SIG-M5 treated with dmso at 0.1 percent for 504 hours (cell line): ENCODE measurements around the gene ARID5A.

ENCODE experiments used
- DNase-seq: peaks from one replicate; lab custom pipeline; 2025; ENCODE audit not compliant: unreplicated experiment; lab: John Stamatoyannopoulos, UW

ARID5A gene

DNA sequence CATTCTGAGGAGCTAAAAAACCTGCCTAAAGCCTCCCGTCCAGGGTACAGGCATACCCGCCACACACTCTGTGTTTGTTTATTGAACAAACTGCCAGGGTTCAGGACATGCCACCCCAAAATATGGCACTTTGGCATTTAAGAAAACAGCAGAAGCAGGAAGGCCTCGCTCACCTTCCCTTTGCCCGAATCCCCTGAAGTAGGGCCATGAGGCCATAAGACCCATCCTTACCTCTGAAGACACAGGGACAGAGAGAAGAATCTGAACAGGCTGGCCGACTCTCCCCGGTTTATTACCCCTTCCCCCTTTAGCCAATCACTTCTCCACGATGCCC lies 29.7 kb upstream of the ARID5A start:
- DNase-seq, result no peak

DNA sequence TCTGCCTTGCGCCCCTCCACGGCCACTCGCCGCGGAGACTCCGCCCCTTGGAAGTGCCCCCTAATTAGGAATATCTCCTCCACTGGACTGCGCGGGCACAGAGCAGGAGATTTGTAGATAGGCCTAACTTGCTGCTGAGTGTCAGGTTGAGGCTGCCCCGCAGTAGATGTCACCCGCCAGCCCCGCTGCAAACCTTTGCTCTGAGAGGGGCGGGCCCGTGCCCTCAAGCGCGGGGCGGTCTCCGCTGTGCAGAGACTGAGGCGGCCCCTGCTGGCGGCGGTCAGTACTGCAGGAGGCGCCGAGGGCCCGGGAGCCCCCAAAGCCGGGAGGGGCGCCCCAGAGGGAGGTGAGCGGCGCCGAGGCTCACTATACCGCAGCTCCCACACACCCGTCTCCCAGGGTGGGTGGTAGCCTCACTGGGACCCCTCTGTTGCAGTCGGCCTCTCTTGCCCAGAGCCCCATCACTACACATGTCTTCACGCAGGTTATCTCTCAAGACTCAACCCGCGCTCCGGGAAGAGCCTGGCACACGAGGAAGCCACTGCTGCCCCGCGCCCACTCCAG lies 28.5 kb upstream of the ARID5A start:
- DNase-seq, result peak; percentile 54

DNA sequence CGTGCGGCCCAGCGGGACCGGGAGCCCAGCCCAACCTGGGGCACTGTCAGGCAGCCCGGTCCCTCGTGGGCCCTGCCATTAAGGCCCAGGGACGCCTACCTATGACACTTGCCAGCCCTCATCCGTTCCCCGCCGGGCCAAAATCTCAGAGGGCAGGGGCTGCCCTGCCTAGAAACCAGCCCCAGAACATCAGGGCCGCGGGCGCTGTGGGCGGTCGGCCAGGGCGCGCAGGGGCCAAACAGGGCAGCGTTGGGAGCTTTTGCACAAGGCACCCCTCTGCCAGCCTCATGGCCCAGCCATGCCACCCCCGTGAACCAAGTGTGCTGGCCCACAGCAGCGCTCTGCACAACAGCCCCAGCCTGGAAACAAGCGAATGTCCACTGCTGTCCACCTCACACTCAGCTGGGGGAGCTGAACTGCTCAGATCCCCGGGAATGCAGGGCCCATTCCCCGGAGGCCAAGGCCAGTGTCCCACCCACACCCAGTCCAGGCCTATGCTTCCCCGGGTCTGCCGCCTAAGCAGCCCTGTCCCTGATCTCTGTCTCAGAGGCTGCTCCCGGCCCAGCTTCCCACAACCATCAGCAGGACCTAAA lies 27.9 kb upstream of the ARID5A start:
- DNase-seq, result no peak

DNA sequence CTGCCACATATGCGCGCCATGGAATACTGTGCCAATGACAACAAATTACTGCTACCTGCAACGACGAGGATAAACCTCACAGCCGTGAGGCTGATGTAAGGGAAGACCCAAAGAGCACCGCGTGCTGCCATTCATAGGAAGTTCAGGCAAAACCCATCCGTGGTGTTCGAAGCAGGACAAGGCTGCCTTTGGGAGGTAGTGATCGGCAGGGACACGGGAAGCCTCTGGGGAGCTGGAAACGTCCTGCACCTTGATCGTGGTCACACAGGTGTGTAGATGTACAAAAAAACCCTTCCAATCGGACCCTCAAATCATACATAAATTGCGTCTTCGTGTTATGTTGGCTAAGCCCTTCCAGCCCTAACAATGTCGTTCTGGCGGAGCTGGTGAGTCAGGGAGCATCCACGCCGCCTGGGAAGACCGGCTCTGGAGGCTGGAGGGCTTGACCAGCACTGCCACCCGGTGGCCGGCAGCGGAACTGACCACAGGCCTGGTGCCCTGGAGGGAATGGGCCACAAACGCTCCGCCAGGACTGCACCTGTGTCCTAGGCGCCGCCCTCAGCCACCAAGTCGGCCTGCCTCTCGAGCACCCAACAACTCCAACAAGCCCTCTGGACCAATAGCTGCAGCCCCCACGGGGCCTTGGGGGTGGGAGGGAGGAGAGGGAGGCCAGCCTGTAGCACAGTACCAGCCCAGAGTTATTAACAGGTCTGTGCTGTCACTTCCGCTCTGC lies 27.3 kb upstream of the ARID5A start:
- DNase-seq, result peak; percentile 68

GRCh38 chr2:96509847-96510230 lies 26.7 kb upstream of the ARID5A start:
- DNase-seq, result no peak

- DNase-seq, result no peak
Observed at GRCh38 chr2:96510931-96511595, 25.5 kb upstream of the ARID5A start.

DNA sequence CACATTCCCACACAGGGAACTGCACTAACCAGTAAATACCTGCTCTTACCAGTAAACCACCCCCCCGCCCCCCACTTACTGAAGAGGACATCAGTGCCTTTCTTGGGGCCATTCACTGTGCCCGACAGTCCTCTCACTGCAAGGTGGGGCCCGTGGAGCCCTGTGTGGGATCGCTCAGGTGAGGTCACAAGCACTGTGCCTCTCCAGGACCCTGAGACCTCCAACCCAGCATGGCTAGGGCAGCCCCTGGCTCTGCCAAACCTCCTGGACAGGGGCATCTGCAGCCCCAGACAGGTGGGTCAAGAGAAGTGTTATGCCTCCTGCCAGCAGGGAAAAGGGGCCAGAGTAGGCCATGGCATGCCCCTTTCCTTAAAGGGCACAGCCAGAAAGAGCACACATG lies 24.7 kb upstream of the ARID5A start:
- no peak for DNase-seq

DNA sequence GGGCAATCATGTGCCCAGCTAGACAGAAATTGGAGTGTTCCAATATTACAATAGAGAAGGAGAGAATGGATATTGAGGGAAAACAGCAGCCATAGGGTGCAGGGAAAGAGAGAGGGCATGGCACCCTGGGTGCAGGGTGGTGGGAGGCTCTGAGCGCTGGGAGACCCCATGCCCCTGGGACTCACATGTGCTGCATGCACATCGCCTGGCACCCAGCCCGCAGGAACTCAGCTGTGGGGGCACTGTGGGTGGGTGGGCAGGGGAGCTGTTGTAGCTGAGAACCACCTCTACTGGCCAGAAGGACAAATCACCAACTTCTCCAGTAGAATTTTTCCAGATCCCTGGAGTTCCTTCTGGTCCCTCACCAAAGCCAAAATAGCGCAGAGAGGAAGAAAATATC lies 24.2 kb upstream of the ARID5A start:
- no peak for DNase-seq

DNA sequence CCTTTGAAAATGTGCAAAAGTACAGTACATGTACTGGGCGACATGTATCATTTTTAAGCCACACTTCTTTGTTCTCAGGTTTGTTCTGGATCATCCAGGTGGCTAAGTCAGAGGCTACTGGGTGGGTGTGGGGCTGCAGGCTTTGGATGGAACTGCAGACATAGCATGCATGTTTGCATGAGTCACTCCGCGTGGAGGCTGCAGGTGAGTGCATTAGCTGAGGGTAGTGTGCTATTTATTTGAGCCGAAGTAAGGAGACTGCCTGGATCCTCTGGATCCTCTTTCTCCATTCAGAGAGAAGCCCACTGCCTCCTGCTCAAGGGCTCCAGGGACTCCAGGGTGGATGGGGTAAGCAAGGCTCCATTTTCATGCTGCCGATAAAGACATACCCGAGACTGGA lies 22.0 kb upstream of the ARID5A start:
- no peak for DNase-seq

DNA sequence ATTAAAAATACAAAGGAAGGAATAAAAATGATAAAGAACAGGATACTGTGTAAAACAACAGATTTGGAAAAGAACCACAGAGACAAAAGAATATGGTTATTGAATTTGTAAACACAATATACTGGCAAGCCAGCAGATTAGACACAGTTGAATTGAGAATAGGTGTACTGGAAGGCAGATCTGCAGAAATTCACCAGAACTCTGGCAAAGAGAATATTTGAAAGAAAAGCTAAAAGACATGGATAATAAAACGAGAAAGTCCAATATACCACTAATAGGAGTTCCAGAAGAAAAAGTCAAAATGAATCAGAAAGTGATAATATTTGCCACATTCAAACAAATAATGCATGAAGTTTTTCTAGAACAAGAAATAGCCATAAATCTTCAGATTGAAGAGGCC lies 19.5 kb upstream of the ARID5A start:
- DNase-seq, result no peak

GRCh38 chr2:96520231-96520630 lies 16.3 kb upstream of the ARID5A start:
- DNase-seq, result no peak

- DNase-seq, result no peak
Observed at GRCh38 chr2:96520697-96521096, 15.9 kb upstream of the ARID5A start.

GRCh38 chr2:96521219-96521618 lies 15.3 kb upstream of the ARID5A start:
- DNase-seq, result no peak

DNA sequence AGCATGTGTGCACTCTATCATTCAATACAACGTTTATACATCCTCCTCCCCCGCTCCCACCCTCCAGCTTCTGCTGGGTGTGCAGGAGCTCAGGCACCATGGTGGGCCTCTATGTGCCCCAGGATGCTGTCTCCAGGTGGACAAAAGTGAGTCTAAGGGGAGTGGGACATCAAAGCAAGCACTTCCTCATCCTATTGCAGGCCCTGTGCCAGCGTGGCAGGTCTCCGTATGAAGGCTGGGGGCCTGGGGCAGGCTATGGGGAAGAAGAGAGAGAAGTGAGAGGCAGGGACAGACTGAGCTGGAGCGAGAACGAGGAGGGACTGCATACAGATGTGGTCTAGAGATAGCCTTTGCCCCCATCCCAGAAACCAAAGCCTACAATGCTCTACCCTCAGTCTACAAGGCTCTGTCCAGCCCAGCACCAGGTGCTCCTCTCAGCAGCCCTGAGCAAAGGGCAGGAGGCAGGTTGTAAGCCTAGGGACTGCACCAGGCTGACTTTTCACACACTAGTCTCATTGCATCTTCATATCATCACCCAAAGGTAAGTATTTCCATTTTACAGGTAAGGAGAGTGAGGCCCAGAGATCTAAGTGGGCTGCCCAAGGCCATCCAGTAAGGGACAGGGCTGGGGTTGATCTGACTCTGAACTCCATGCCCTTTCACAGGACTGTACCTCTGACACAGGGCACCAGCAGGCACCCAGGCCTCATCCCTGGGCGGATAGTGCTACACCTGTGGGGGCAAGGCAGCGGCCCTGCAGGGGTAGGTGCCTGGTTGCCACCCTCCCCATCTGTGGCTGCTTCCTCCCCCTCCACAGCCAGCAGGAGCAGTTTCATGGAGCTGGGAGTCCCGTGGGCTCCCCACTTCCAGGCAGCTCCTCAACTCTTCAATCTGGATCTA lies 14.0 kb upstream of the ARID5A start:
- no peak for DNase-seq

- no peak for DNase-seq
Observed at GRCh38 chr2:96523659-96524481, 12.7 kb upstream of the ARID5A start.

- DNase-seq, result no peak
Observed at GRCh38 chr2:96524482-96525210, 11.9 kb upstream of the ARID5A start.

DNA sequence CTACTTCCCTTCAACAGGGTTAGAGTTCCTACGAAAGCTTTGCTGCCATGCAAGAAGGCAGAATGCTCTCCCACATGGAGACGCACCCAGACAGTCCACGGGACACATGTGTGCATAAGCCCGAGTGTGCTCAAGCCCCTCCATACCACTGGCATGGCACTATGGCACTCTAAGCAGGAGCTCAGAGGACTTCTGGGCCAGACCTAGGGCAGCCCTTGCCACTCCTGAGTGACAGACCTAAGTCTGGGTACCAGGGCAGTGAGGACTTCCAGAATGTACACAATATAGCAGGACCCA lies 11.4 kb upstream of the ARID5A start:
- no peak for DNase-seq

GRCh38 chr2:96526101-96526591 lies 10.4 kb upstream of the ARID5A start:
- no peak for DNase-seq

GRCh38 chr2:96526615-96527285 lies 9.8 kb upstream of the ARID5A start:
- DNase-seq, result no peak
